ENCODE measurements around the gene CDK5RAP3.
"Not testable (repeated sequence)": the region's sequence is repeated elsewhere in the genome, so short reads cannot be mapped to it uniquely, and the experiment has no call there.

Gene CDK5RAP3

GRCh38 chr17:47975189-47975822 is 4.4 kb downstream of the CDK5RAP3 start:
- DNase-seq (ENCODE audit: low read depth, low spot score), result peak; percentile 31

DNA sequence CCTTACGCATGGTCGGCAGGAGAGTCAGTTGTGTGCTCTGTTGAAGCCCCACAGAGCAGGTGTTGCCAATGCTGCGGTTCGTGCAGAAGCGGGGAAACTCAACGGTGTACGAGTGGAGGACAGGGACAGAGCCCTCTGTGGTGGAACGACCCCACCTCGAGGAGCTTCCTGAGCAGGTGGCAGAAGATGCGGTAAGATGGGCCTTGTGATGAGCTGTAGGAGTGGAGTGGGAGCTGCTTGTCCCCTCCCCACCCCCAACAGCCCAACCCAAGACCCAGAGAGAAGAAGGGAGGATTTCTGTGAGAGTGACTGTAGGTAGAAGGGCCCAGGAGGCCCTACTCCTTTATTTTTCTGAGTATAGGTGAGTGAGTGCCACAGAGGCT is 4.9 kb downstream of the CDK5RAP3 start:
- no peak for DNase-seq (ENCODE audit: low read depth, low spot score)

- peak; percentile 83 for DNase-seq (ENCODE audit: low read depth, low spot score)
These were observed 7.4 kb downstream of the CDK5RAP3 start for GRCh38 chr17:47978324-47978723.

DNA sequence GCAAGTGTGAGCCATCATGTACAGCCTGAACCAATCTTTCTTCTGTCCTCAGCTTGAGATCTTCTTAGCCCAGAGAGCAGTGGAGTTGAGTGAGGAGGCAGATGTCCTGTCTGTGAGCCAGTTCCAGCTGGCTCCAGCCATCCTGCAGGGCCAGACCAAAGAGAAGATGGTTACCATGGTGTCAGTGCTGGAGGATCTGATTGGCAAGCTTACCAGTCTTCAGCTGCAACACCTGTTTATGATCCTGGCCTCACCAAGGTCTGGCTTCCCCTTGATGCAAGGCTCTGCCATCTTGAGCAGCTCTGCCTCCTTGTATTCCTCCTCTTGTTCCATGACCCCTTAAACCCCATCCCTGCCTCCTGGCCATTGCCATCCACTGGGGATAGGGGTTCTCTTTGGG is 9.6 kb downstream of the CDK5RAP3 start:
- DNase-seq (ENCODE audit: low read depth, low spot score), result no peak

DNA sequence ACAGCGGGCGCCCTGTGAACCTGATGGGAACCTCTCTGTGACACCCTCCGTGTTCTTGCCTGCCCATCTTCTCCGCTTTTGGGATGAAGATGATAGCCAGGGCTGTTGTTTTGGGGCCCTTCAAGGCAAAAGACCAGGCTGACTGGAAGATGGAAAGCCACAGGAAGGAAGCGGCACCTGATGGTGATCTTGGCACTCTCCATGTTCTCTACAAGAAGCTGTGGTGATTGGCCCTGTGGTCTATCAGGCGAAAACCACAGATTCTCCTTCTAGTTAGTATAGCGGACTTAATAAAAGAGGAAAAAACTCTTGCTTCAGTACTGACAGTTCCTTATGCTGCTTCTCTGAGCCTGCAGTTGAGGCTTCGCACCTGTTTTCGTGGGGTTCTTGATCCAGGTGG is 10.5 kb downstream of the CDK5RAP3 start:
- DNase-seq (ENCODE audit: low read depth, low spot score), result no peak

- DNase-seq (ENCODE audit: low read depth, low spot score), result peak; percentile 37
These were observed 11.2 kb downstream of the CDK5RAP3 start for GRCh38 chr17:47982091-47982617.

- DNase-seq (ENCODE audit: low read depth, low spot score), result no peak
These were observed 11.9 kb downstream of the CDK5RAP3 start for GRCh38 chr17:47982645-47983390.

DNA sequence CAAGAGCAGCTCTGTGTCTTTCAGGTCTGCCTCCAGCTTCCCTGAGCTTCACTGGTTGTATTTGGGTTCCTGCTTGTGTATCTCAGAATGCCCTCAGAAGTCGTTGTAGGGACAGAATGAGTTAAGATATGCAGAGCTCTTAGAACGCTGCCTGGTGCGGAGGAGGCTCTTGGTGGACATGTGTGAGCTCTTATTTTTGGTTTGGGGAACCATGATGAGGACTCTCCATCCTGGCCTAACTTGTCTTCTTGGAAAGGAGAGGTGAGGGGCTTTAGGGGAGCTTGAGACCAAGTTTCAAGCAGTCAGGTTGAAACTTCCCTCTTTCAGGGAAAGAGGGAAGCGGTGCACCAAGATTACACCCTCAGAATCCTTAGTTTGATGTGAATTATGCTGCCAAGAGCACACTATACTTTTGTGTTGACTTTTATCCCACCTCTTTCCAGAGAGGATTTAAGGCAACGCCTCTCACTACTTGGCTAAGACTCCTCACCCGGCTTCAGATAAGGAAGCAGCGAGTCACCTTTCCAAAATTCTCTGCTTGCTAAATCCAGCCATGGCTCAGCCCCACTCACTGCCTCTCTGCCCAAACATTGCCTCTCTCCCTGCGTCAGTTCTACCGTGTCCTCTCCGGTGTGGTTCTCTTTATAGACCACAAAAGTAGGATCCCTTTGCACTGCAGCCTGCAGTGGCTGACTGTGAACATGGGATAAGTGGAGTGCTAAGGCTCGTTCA is 12.7 kb downstream of the CDK5RAP3 start:
- DNase-seq (ENCODE audit: low read depth, low spot score), result no peak

DNA sequence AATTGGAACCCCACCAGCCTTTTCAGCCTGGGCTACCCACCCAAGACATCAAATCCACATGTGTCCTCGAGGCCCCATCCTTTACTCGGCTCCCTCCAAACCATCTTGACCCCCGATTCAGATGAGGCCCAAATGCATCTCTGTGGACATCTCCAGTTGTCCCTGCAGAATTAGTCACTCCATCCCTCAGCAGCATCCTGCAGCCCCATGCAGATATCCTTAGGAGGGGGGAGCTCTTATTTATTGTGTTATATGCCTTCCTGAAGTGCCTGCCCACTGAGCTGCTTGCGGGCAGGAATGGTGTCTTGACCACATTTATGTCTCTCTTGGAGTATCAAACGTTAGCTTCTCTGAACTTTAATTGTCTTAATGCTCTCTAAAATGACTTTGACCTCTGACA is 15.6 kb downstream of the CDK5RAP3 start:
- DNase-seq (ENCODE audit: low read depth, low spot score), result no peak

GRCh38 chr17:47987240-47987835 is 16.4 kb downstream of the CDK5RAP3 start:
- peak; percentile 79 for DNase-seq (ENCODE audit: low read depth, low spot score)

GRCh38 chr17:47988445-47988844 is 17.5 kb downstream of the CDK5RAP3 start:
- DNase-seq (ENCODE audit: low read depth, low spot score), result not testable (repeated sequence)

- DNase-seq (ENCODE audit: low read depth, low spot score), result no peak
These were observed 18.2 kb downstream of the CDK5RAP3 start for GRCh38 chr17:47989159-47989558.

GRCh38 chr17:47989700-47990099 is 18.8 kb downstream of the CDK5RAP3 start:
- DNase-seq (ENCODE audit: low read depth, low spot score), result no peak

GRCh38 chr17:47990962-47991731 is 20.2 kb downstream of the CDK5RAP3 start:
- DNase-seq (ENCODE audit: low read depth, low spot score), result peak; percentile 77

DNA sequence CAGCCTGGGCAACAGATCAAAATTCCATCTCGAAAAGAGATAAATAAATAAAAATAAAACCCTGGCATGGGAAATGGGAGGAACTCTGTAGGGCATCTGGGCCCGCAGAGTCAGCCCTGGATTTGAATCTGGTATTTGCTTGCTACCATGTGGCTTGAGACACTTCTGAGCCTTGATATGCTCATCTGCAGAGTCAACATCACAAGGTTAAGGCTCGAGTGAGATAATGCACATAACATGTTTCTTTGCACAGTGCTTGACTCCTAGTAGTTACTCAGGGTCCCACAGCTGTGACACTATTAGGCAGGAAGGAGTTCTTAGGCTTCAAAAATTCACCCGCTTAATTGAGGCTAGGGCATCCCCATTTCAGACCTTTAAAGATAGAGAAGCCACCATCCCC is 21.3 kb downstream of the CDK5RAP3 start:
- no peak for DNase-seq (ENCODE audit: low read depth, low spot score)

GRCh38 chr17:47993031-47993564 is 22.2 kb downstream of the CDK5RAP3 start:
- DNase-seq (ENCODE audit: low read depth, low spot score), result no peak

DNA sequence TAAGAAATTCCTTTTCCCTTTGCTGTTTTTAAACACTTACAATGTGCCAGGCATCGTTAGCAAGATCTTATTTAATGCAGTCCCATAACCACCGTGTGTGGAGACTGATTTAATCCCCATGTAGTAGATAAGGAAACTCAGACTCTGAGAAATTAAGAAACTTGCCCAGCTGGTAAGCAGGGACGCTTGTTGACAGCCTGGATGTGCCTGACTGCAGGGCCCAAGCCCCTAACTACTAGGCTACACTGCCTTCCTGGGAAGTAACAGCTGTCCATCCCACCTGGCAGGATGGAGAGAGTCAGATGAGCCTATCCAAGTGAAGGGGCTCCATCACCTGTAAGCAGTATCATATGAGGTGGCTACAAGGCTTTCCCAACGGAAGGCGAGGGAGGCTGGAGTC is 23.1 kb downstream of the CDK5RAP3 start:
- no peak for DNase-seq (ENCODE audit: low read depth, low spot score)

GRCh38 chr17:47994724-47995123 is 23.8 kb downstream of the CDK5RAP3 start:
- no peak for DNase-seq (ENCODE audit: low read depth, low spot score)

GRCh38 chr17:47995241-47995935 is 24.5 kb downstream of the CDK5RAP3 start:
- peak; percentile 56 for DNase-seq (ENCODE audit: low read depth, low spot score)

DNA sequence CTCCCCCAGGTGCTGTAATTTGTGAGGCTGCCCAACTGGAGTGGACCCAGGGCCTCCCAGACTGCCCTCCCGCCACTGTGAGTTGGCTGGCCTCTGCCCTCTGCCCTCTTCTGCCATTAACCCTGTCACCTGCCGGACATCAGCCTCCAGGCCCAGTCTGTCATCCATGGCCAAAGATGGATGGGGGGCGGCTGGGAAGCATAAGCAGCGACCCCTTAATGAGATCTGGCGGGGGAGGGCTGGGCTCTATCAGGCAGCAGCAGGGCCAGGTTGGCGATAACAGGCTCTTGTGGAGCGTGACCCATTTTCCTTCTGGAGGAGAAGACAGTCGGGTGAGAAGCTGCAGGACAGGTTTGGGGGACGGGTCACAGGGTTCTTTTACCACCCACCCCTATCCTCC is 25.3 kb downstream of the CDK5RAP3 start:
- peak; percentile 58 for DNase-seq (ENCODE audit: low read depth, low spot score)

Data from ELF-1 (cell line).